ENCODE data around the gene USP46.

Gene USP46

GRCh38 chr4:52665592-52665991 is 6.5 kb upstream of the USP46 start:
- Histone ChIP-seq H3K4me3 (replicated peaks; ENCODE audit: insufficient read depth, low read length) (no peak overlapping the region), H3K27ac (replicated peaks) (no peak overlapping the region), H3K27me3 (ENCODE audit: insufficient read depth, poor library complexity, severe bottlenecking) (no peaks in the 10 kb centered on the region)
- no peak for DNase-seq (ENCODE audit: low read depth in 1 of 2, low spot score in 1 of 2)
- TF ChIP-seq POLR2AphosphoS5 (IDR thresholded peaks at IDR 0.05; ENCODE audit: low read depth) (no peak), REST (IDR thresholded peaks at IDR 0.05; ENCODE audit: insufficient replicate concordance, low read depth) (no peak), CTCF (IDR thresholded peaks at IDR 0.05; ENCODE audit: insufficient read depth, low read length) (no peak), GABPA (IDR thresholded peaks at IDR 0.05; ENCODE audit: low read depth) (no peak), SPI1 (IDR thresholded peaks at IDR 0.05; ENCODE audit: borderline replicate concordance, low read depth) (no peak)

GRCh38 chr4:52664479-52664878 is 5.4 kb upstream of the USP46 start:
- no peaks in the 10 kb centered on the region for H3K27me3 ChIP-seq (ENCODE audit: insufficient read depth, poor library complexity, severe bottlenecking)
- no peak overlapping the region for H3K27ac ChIP-seq (replicated peaks)
- TF ChIP-seq GABPA (IDR thresholded peaks at IDR 0.05; ENCODE audit: low read depth), result no peak
- TF ChIP-seq REST (IDR thresholded peaks at IDR 0.05; ENCODE audit: insufficient replicate concordance, low read depth), result no peak
- TF ChIP-seq CTCF (IDR thresholded peaks at IDR 0.05; ENCODE audit: insufficient read depth, low read length), result no peak
- TF ChIP-seq POLR2AphosphoS5 (IDR thresholded peaks at IDR 0.05; ENCODE audit: low read depth), result no peak
- no peak for TF ChIP-seq SPI1 (IDR thresholded peaks at IDR 0.05; ENCODE audit: borderline replicate concordance, low read depth)
- no peak for DNase-seq (ENCODE audit: low read depth in 1 of 2, low spot score in 1 of 2)
- no peak overlapping the region for H3K4me3 ChIP-seq (replicated peaks; ENCODE audit: insufficient read depth, low read length)

GRCh38 chr4:52661966-52662690 is 3.0 kb upstream of the USP46 start:
- Histone ChIP-seq H3K27me3 (ENCODE audit: insufficient read depth, poor library complexity, severe bottlenecking) (no peaks in the 10 kb centered on the region), H3K27ac (replicated peaks) (no peak overlapping the region), H3K4me3 (replicated peaks; ENCODE audit: insufficient read depth, low read length) (no peak overlapping the region)
- no peak for DNase-seq (ENCODE audit: low read depth in 1 of 2, low spot score in 1 of 2)
- TF ChIP-seq CTCF (IDR thresholded peaks at IDR 0.05; ENCODE audit: insufficient read depth, low read length), result no peak
- TF ChIP-seq GABPA (IDR thresholded peaks at IDR 0.05; ENCODE audit: low read depth), result no peak
- TF ChIP-seq REST (IDR thresholded peaks at IDR 0.05; ENCODE audit: insufficient replicate concordance, low read depth), result no peak
- TF ChIP-seq POLR2AphosphoS5 (IDR thresholded peaks at IDR 0.05; ENCODE audit: low read depth), result no peak
- no peak for TF ChIP-seq SPI1 (IDR thresholded peaks at IDR 0.05; ENCODE audit: borderline replicate concordance, low read depth)

All from HL-60 (cell line).